K562 (cell line): ENCODE data around the gene CDC45. TPM values are rescaled to one million over a fixed set of nuclear protein-coding genes. Genes with fewer than 3 reads are reported as not detected.
A peak's percentile ranks its signal among the peaks of the same experiment; 100 is the strongest.

ENCODE experiments used
- ATAC-seq: fragments of 200-7000 bp; cut with Tn5 transposase; 3 replicates; pipeline ENCODE4 v1.9.1; 2020; ENCODE audit warnings: moderate library complexity
- BruUV-seq: library from RNA; stranded (reverse); fragments of 400-500 nt; replicated peaks from 2 replicates; lab custom pipeline; 2021; lab: Mats Ljungman, UMichigan
- CTCF ChIA-PET: fragments of 300-600 bp; formaldehyde crosslinking; extraction: SDS; loops from one replicate; lab custom pipeline; 2021; ENCODE audit warnings: low intra/inter-chr PET ratio; lab: Yijun Ruan, JAX
- POLR2A ChIA-PET: fragments of 300-600, 350-650 bp; sonication (Branson Sonifier 250); formaldehyde crosslinking; extraction: SDS; loops from one replicate; lab custom pipeline; 2021; ENCODE audit warnings: antibody characterized with exemption, inconsistent platforms; lab: Yijun Ruan, JAX
- DNase-seq, 4 experiments: peaks; one replicate each; pipeline versions ENCODE4 v3.0.0 to v3.0.0-alpha.2; 2011 to 2018; ENCODE audit warnings: low spot score in 3 of 4, mixed read lengths in 3 of 4; ENCODE audit errors: extremely low read depth in 1 of 4
- FAIRE-seq: peaks from 2 replicates; lab custom pipeline; 2011; peaks lifted over from hg19 to GRCh38; lab: Jason Lieb, UNC
- H2AFZ ChIP-seq: 2 replicates; pipeline ENCODE4 v1.6.0; 2011; ENCODE audit warnings: low read depth, low read length, control low read depth, inconsistent platforms
- H3K27ac ChIP-seq: fragments of 200-600 bp; 3 replicates; pipeline ENCODE4 v1.8.0; 2011; ENCODE audit warnings: low read depth, mild to moderate bottlenecking, control low read depth, inconsistent platforms, low read length, moderate library complexity, mixed read lengths; ENCODE audit errors: extremely low read depth
- H3K27me3 ChIP-seq, 2 experiments: fragments of 300-600 bp in 1 of 2; 2 replicates in 1 of 2; 3 replicates in 1 of 2; pipeline versions ENCODE4 v1.6.0 to v1.8.0; 2011; ENCODE audit warnings: inconsistent platforms in 2 of 2, low read length in 2 of 2, mild to moderate bottlenecking in 1 of 2, mixed read lengths in 1 of 2, moderate library complexity in 1 of 2; ENCODE audit not compliant: control insufficient read depth in 2 of 2, insufficient read depth in 2 of 2
- H3K36me3 ChIP-seq: fragments of 300-600 bp; 3 replicates; pipeline ENCODE4 v1.8.0; 2011; ENCODE audit warnings: mild to moderate bottlenecking, low read length, inconsistent platforms; ENCODE audit not compliant: control insufficient read depth, insufficient read depth
- H3K4me1 ChIP-seq, 2 experiments: fragments of 200-600 bp in 1 of 2; replicated peaks in 1 of 2; 2 replicates in 1 of 2; 3 replicates in 1 of 2; pipeline versions ENCODE4 v1.5.1 to v1.8.0; 2011; ENCODE audit warnings: inconsistent platforms in 2 of 2, low read length in 2 of 2, mild to moderate bottlenecking in 1 of 2, mixed read lengths in 1 of 2, moderate library complexity in 1 of 2; ENCODE audit not compliant: control insufficient read depth in 2 of 2, insufficient read depth in 2 of 2
- H3K4me2 ChIP-seq: 2 replicates; pipeline ENCODE4 v1.6.1; 2011; ENCODE audit warnings: low read length, control low read depth, inconsistent platforms, mixed read lengths; ENCODE audit not compliant: insufficient read depth
- H3K4me3 ChIP-seq: fragments of 200-600 bp; sonication (generic), shearing (Covaris generic); 2 replicates; pipeline ENCODE4 v1.5.1; 2016; ENCODE audit warnings: control low read depth, inconsistent platforms
- H3K79me2 ChIP-seq: fragments of 200-600 bp; 3 replicates; pipeline ENCODE4 v1.8.0; 2011; ENCODE audit warnings: low read length, inconsistent platforms; ENCODE audit not compliant: control insufficient read depth, insufficient read depth
- H3K9ac ChIP-seq, 2 experiments: 2 replicates each; pipeline versions ENCODE4 v1.6.0 to v1.6.1; 2011; ENCODE audit warnings: low read depth in 2 of 2, low read length in 2 of 2, control low read depth in 1 of 2, inconsistent platforms in 1 of 2, mild to moderate bottlenecking in 1 of 2, mixed read lengths in 1 of 2; ENCODE audit not compliant: insufficient read depth in 1 of 2
- H3K9me1 ChIP-seq: one replicate; pipeline ENCODE4 v1.6.0; 2011; ENCODE audit warnings: inconsistent platforms, mild to moderate bottlenecking, low read length, moderate library complexity; ENCODE audit not compliant: control insufficient read depth, insufficient read depth
- H3K9me3 ChIP-seq: replicated peaks from 2 replicates; pipeline ENCODE4 v1.5.1; 2011; ENCODE audit warnings: low read depth, low read length, inconsistent platforms; ENCODE audit not compliant: control insufficient read depth, insufficient read depth
- H4K20me1 ChIP-seq: replicated peaks from 2 replicates; pipeline ENCODE4 v1.6.1; 2011; ENCODE audit warnings: low read length, inconsistent platforms, mixed read lengths; ENCODE audit not compliant: control insufficient read depth, insufficient read depth
- COPS2 ChIP-seq: fragments of 450-650 bp; conservative IDR thresholded peaks from 2 replicates; pipeline ENCODE4 v1.6.1; 2016; ENCODE audit warnings: mild to moderate bottlenecking, moderate library complexity
- CREB3L1 ChIP-seq: fragments of 450-650 bp; IDR thresholded peaks from 2 replicates; pipeline ENCODE4 v1.6.1; 2014; ENCODE audit warnings: low read depth, mild to moderate bottlenecking, moderate library complexity, borderline replicate concordance
- ELF1 ChIP-seq: fragments of 200-800 bp; sonication (Bioruptor generic); IDR thresholded peaks from 2 replicates; pipeline ENCODE4 v1.6.1; 2016; ENCODE audit warnings: missing genetic modification characterization, missing compliant biosample characterization
- IRF9 ChIP-seq: fragments of 450-650 bp; IDR thresholded peaks from 2 replicates; pipeline ENCODE4 v1.6.1; 2016; ENCODE audit warnings: missing biosample characterization, missing genetic modification characterization
- L3MBTL2 ChIP-seq: fragments of 450-650 bp; IDR thresholded peaks from 2 replicates; pipeline ENCODE4 v1.6.1; 2016; ENCODE audit warnings: mild to moderate bottlenecking, moderate library complexity
- PURB ChIP-seq: sonication (generic); formaldehyde crosslinking; IDR thresholded peaks from 2 replicates; pipeline ENCODE4 v1.9.0; 2021; ENCODE audit warnings: low read depth, mild to moderate bottlenecking, missing genetic modification reagents
- RBM14 ChIP-seq: fragments of 200-400 bp; formaldehyde crosslinking; IDR thresholded peaks from 2 replicates; pipeline ENCODE4 v1.6.1; 2018; ENCODE audit warnings: low read depth, mild to moderate bottlenecking, low read length, moderate library complexity, borderline replicate concordance; ENCODE audit not compliant: insufficient read depth
- TCF7L2 ChIP-seq: fragments of 150-350 bp; IDR thresholded peaks from 2 replicates; pipeline ENCODE4 v1.6.1; 2016; ENCODE audit warnings: low read depth, mild to moderate bottlenecking, low read length, moderate library complexity
- TSHZ1 ChIP-seq: fragments of 250-450 bp; sonication (Bioruptor Pico); IDR thresholded peaks from 2 replicates; pipeline ENCODE4 v1.4.0; 2020; ENCODE audit warnings: mild to moderate bottlenecking, moderate library complexity
- UBTF ChIP-seq, 2 experiments: IDR thresholded peaks; 2 replicates each; pipeline ENCODE4 v1.6.1; 2012; ENCODE audit warnings: improper control_type of control experiment in 2 of 2, low read depth in 2 of 2, low read length in 2 of 2, borderline replicate concordance in 1 of 2
- WGBS: fragments of 100-300 bp; shearing (Covaris generic); methylation state at CpG from one replicate; pipeline ENCODE4 v1.1.6; 2016; ENCODE audit warnings: low coverage, mixed read lengths; ENCODE audit not compliant: insufficient coverage; ENCODE audit errors: missing lambda C conversion rate; 5-methylcytosine and 5-hydroxymethylcytosine counted together
- in situ Hi-C: fragments of 300-500 bp; cut with MboI; formaldehyde crosslinking; loops from 4 replicates; pipeline ENCODE4 v1.15.0; 2018; ENCODE audit warnings: inconsistent platforms, mixed read lengths
- intact Hi-C: fragments of 100-400 bp; cut with micrococcal nuclease; formaldehyde crosslinking; loops from 2 replicates; pipeline ENCODE4 v1.14.2; 2022
- polyA plus RNA-seq, 8 experiments: library from polyadenylated mRNA; depleted of rRNA in 4 of 8; stranded (reverse) in 5 of 8; unstranded in 3 of 8; fragments of >200 nt; fragmentation: Nextera tagmentation in 2 of 8; fragmentation: Illumina TruSeq in 1 of 8; extraction: Ambion mirVana in 2 of 8; extraction: Trizol in 1 of 8; gene quantifications; 2 replicates each; pipeline versions ENCODE4 v1.2.1 to v1.2.3, GENCODE V29; 2011 to 2014; ENCODE audit warnings: inconsistent platforms in 1 of 8, missing spikeins in 1 of 8
- total RNA-seq, 7 experiments: library from RNA; depleted of rRNA in 6 of 7; stranded (reverse); fragments of >200 nt in 6 of 7; fragmentation: Illumina TruSeq in 2 of 7; extraction: Trizol in 2 of 7; gene quantifications; 2 replicates each; pipeline versions ENCODE4 v1.2.1 to v1.2.3, GENCODE V29; 2011 to 2021; ENCODE audit warnings: low replicate concordance in 1 of 7

Gene CDC45
- total and polyA plus RNA-seq, 9 of the 15 experiments (the other 6 are each of a cell fraction or from before 2014, with no cell fraction given) = 251 to 580 (median 410) TPM

- peak; percentile 61 for TF ChIP-seq IRF9 (tag)
- no peak for TF ChIP-seq CREB3L1
- TF ChIP-seq COPS2 = no peak
These were observed 48.7 kb upstream of the CDC45 start (continued) for GRCh38 chr22:19430890-19431541.

- H4K20me1 ChIP-seq = peaks cover 21% of the 10 kb centered on the region
- peak within 1 kb of the TSS; percentile 68 for H3K4me3 ChIP-seq
- H3K27ac ChIP-seq = peak within 1 kb of the TSS; percentile 87
- no peaks in the 10 kb centered on the region for H3K27me3 ChIP-seq
- DNase-seq (peak; percentile 92 to 98 (median 96)), ATAC-seq (peak; percentile 70), FAIRE-seq (no peak)
- in situ Hi-C loops (no loop called here), intact Hi-C loops (loop anchor here (1.0 to 5.0 kb wide), 5 partner anchors 15 to 309 kb away; partner anchors contain the start of genes C22orf39, CDC45, DGCR2 and SLC25A1)
- CTCF ChIA-PET = interaction anchor here (0.6 to 1.7 kb wide), 2 partner anchors 47 to 300 kb away, joined by 3 to 5 read pairs; partner anchors contain the start of genes CDC45 and UFD1
- no peaks in the 10 kb centered on the region for H3K9me1 ChIP-seq
- under 1% methylated on average over 66 of the region's 66 CpGs for WGBS
- no peaks in the 10 kb centered on the region for H3K9me3 ChIP-seq
- H3K9ac ChIP-seq = peak within 1 kb of the TSS; percentile 95 to 97
- peaks cover 17 to 39% of the 10 kb centered on the region in 2 experiments for H3K4me1 ChIP-seq
- BruUV-seq = no TSS peak
- H2AFZ ChIP-seq = peak within 1 kb of the TSS; percentile 99
- POLR2A ChIA-PET = interaction anchor here (0.6 to 11.9 kb wide), 35 partner anchors 9 to 1376 kb away, joined by 3 to 284 read pairs (median 4); partner anchors contain the start of genes C22orf39, CDC45, SLC25A1 and UFD1
- peaks cover 72% of the 10 kb centered on the region for H3K79me2 ChIP-seq
- peak within 1 kb of the TSS; percentile 100 for H3K4me2 ChIP-seq
- peaks cover 59% of the 10 kb centered on the region for H3K36me3 ChIP-seq
- TF ChIP-seq ELF1 = no peak
- TF ChIP-seq PURB (CRISPR knock-in tag) = no peak
- TF ChIP-seq L3MBTL2 = no peak
- no peak for TF ChIP-seq TSHZ1 (CRISPR knock-in tag)
- no peak for TF ChIP-seq UBTF (IDR thresholded peaks at IDR 0.05; ENCODE audit: borderline replicate concordance in 1 of 2, low read depth in 2 of 2, low read length in 2 of 2)
- peak; percentile 61 for TF ChIP-seq TCF7L2
- TF ChIP-seq RBM14 = peak; percentile 97
These were observed 48.0 kb upstream of the CDC45 start, which contains the start of gene HIRA for GRCh38 chr22:19431649-19432132. Gene HIRA (minus strand): TSS chr22:19431733. CDS start chr22:19431476, 257 bp downstream.
